Hematopoietic multipotent progenitor cell treated with erythropoietin and hydrocortisone succinate and interleukin-3 and kit ligand, for 15 days (in vitro differentiated cells): ENCODE data around the gene DIAPH1.

Source experiments
- DNase-seq: peaks from one replicate; pipeline ENCODE4 v3.0.0-alpha.2; 2015; ENCODE audit warnings: low spot score

Gene DIAPH1

GRCh38 chr5:141484310-141484640 is 134.5 kb downstream of the DIAPH1 start:
- DNase-seq = no peak

- no peak for DNase-seq
Measured at GRCh38 chr5:141483902-141484301, 134.9 kb downstream of the DIAPH1 start.

- DNase-seq = no peak
Measured at GRCh38 chr5:141479776-141480175, 139.0 kb downstream of the DIAPH1 start.

- DNase-seq = no peak
Measured at GRCh38 chr5:141478321-141478945, 140.4 kb downstream of the DIAPH1 start.

GRCh38 chr5:141477815-141478214 is 141.0 kb downstream of the DIAPH1 start:
- DNase-seq = no peak

GRCh38 chr5:141477044-141477575 is 141.7 kb downstream of the DIAPH1 start:
- no peak for DNase-seq

GRCh38 chr5:141476132-141476911 is 142.5 kb downstream of the DIAPH1 start:
- no peak for DNase-seq

- no peak for DNase-seq
Measured at GRCh38 chr5:141475625-141476131, 143.1 kb downstream of the DIAPH1 start, which contains the start of gene PCDHGC3. Gene PCDHGC3 (plus strand): TSS chr5:141475966. CDS start chr5:141476117, 151 bp downstream.

GRCh38 chr5:141465351-141465750 is 153.4 kb downstream of the DIAPH1 start:
- no peak for DNase-seq
